Measurements from ENCODE around the gene ZNF574. TPM values are rescaled to one million over a fixed set of nuclear protein-coding genes. Genes with fewer than 3 reads are reported as not detected.

The ZNF574 gene
- total and polyA plus RNA-seq, 2 of the 8 experiments (the other 6 are each of a cell fraction or from before 2014, with no cell fraction given): 27.0 to 38.8 TPM

GRCh38 chr19:42054205-42054604 lies 21.8 kb upstream of the ZNF574 start (continued):
- TF ChIP-seq RAD21 (IDR thresholded peaks at IDR 0.05 in 1 of 2, conservative IDR thresholded peaks at IDR 0.05 in 1 of 2; ENCODE audit: low read depth in 2 of 2, low read length in 2 of 2) (no peak), TAF7 (optimal IDR thresholded peaks at IDR 0.05; ENCODE audit: borderline replicate concordance, low read depth, low read length) (no peak), SIRT6 (IDR thresholded peaks at IDR 0.05; ENCODE audit: low read length) (no peak), TBP (IDR thresholded peaks at IDR 0.05; ENCODE audit: low read depth, low read length) (no peak), SIN3A (conservative IDR thresholded peaks at IDR 0.05 in 1 of 2, IDR thresholded peaks at IDR 0.05 in 1 of 2; ENCODE audit: low read depth in 1 of 2, low read length in 2 of 2) (no peak), CHD1 (IDR thresholded peaks at IDR 0.05; ENCODE audit: low read depth, low read length) (no peak)
